Stimulated activated CD8-positive, alpha-beta memory T cell treated with anti-CD3 and anti-CD28 coated beads, Interleukin-7, amount 100 ng/mL, for 1 hour (primary cell): Measurements from ENCODE around the gene IRF3.

Experiments
- DNase-seq, 2 donors: peaks; one replicate each; pipeline ENCODE4 v3.0.0-alpha.2; 2020; ENCODE audit warnings: low read depth in 2 of 2

Gene IRF3

GRCh38 chr19:49669516-49669915 lies 3.9 kb upstream of the IRF3 start:
- no peak for DNase-seq

- no peak for DNase-seq
Observed at GRCh38 chr19:49667473-49667872, 1.8 kb upstream of the IRF3 start.

- no peak for DNase-seq
Observed at GRCh38 chr19:49666120-49666444, 425 bp upstream of the IRF3 start.

DNA sequence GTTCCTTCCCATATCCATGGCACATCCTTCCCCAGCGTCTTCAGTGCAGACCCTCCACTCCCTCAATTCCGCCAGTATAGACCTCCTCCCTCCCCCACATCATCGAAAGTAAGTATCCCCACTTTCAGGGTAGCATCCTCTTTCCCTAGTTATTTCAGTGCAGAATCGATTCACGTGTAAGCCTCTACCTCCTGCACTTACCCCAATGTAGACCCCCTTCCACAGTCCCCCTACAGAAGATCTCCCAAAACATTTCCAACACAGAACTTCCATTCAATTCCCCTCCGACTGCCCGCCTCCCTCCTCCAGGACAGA lies 664 bp downstream of the IRF3 start:
- DNase-seq: no peak

DNA sequence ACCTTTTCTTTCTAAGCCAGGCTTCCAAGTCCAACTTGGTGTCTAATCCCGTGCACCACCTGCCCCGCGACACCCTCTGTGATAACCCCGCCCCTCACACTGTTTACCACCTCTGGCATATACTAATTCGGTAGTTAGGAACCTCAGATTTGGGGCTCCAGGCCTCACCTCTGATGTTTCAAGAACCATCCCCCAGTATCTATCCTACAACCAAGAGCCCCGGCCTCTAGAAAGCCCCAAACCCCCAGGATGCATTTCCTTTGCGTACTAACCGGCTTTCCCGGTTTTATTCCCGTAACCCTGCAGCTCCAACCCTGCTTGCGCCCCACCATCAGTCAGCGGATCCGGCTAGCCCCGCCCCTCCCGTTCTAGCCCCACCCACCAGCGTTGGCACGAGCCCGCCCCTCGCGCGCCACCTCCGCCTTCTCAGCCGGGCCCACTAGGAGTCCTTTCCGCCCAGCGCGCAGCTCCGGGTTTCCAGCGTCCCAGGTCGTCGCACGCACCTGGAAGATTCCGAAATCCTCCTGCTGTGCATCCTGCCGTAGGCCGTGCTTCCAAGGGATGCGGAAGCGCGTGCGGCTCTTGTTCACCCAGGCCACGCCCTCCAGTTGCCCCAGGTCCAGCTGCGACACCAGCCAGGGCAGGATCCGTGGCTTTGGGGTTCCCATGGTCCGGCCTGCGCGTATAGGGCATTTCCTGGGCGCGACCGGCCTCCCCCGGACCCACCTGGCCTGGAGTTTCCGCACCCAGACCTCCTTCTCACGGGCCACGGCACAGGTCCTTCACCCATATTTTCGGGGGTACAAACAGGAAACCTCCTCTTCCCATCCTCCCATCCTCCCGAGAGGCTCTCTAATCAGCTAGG lies 1.3 kb downstream of the IRF3 start:
- peak; percentile 86 to 91 for DNase-seq

DNA sequence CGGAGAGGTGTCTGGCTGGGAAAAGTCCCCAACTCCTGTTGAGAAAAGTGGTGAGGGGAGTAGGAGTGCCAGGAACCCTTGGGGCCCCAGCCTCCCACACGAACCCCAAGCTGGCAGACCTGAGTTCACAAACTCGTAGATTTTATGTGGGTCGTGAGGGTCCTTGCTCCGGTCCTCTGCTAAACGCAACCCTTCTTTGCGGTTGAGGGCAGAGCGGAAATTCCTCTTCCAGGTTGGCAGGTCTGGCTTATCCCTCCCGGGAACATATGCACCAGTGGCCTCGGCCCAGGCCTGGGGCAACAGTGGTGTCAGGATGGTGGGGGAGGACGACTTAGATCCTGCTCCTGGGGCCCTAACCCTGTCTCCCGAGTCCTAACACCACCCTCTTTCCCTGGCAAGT lies 2.4 kb downstream of the IRF3 start:
- DNase-seq: no peak

DNA sequence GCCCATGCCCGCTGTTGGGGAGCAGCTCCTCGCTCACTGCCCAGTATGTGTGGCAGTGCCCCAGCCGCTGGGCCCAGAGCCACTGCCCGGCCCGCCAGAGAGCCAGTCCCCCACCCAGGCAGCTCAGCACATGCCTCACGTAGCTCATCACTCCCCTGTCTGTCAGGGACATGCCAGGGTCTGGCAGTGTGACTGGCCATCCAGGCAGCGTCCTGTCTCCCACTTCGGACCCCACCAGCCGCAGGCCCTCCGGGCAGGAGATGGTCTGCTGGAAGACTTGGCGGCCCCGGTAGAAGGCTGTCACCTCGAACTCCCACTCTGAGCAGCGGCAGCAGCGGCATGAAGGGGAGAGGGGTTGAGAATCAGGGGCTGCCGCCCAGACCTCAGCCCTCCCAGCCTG lies 3.6 kb downstream of the IRF3 start:
- DNase-seq: no peak

- DNase-seq: no peak
Observed at GRCh38 chr19:49660338-49660961, 5.2 kb downstream of the IRF3 start.

- no peak for DNase-seq
Observed at GRCh38 chr19:49658566-49659442, 6.9 kb downstream of the IRF3 start.

GRCh38 chr19:49658139-49658517 lies 7.5 kb downstream of the IRF3 start:
- DNase-seq: no peak

DNA sequence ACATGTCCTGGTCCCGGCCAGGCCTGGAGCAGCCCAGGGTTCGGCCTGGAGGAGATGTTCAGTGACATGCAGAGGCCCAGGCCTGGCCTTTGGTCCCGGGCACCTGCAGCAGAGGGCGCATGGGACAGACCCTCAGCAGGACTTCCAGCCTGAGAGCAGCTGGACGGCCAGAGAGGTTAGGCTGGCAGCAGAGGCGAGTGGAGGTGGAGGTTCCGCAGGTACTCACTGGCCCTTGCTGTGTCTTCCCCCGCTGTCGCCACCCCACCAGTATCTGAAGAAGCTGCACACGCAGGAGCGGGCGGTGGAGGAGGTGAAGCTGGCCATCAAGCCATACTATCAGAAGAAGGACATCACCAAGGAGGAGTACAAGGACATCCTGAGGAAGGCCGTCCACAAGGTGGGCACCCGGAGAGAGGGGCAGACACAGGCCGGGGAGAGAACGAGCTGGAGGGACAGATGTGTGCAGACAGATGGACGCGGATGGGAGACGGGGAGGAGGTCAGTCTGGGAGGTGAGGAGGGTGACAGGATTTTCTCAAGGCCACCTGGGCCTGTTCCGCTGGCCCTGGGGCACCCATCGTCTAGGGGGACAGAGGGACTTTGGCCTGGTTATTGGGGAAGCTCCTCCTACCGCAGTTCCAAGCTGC lies 8.0 kb downstream of the IRF3 start:
- DNase-seq: no peak

- DNase-seq: no peak
Observed at GRCh38 chr19:49656456-49657109, 9.1 kb downstream of the IRF3 start.

GRCh38 chr19:49655570-49656455 lies 9.8 kb downstream of the IRF3 start:
- no peak for DNase-seq

DNA sequence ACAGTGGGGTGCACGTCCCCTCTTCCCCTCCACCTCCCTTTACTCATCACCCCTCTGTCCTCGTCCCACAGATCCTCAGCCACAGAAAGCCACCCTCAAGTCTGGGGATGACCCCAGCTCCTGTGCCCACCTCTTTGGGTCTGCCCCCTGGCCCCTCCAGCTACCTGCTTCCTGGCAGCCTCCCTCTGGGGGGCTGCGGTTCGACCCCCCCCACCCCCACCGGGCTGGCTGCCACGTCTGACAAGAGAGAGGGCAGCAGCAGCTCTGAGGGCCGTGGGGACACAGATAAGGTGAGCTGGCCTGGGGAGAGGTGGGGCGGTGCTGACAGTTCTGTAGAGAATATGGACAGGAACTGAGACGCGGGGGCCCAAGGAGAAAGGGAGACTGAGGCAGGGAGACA lies 11.1 kb downstream of the IRF3 start:
- DNase-seq: no peak

GRCh38 chr19:49653466-49653806 lies 12.2 kb downstream of the IRF3 start:
- DNase-seq: no peak

DNA sequence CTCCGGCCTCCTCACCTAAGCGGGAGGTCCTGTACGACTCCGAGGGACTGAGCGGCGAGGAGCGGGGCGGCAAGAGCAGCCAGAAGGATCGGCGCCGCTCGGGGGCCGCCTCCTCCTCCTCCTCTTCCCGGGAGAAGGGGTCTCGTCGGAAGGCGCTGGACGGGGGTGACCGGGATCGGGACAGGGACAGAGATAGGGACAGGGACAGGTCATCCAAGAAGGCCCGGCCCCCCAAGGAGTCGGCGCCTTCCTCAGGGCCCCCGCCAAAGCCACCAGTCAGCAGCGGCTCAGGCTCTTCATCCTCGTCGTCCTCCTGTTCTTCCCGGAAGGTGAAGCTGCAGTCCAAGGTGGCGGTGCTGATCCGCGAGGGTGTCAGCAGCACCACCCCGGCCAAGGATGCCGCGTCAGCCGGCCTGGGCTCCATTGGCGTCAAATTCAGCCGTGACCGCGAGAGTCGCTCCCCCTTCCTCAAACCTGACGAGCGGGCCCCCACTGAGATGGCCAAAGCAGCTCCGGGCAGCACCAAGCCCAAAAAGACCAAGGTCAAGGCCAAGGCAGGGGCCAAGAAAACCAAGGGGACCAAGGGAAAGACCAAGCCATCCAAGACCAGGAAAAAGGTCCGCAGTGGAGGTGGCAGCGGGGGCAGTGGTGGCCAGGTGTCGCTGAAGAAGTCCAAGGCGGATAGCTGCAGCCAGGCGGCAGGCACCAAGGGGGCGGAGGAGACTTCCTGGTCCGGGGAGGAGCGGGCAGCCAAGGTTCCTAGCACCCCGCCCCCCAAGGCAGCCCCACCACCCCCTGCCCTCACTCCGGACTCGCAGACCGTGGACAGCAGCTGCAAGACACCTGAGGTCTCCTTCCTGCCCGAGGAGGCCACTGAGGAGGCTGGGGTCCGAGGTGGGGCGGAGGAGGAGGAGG lies 12.8 kb downstream of the IRF3 start:
- DNase-seq: no peak

DNA sequence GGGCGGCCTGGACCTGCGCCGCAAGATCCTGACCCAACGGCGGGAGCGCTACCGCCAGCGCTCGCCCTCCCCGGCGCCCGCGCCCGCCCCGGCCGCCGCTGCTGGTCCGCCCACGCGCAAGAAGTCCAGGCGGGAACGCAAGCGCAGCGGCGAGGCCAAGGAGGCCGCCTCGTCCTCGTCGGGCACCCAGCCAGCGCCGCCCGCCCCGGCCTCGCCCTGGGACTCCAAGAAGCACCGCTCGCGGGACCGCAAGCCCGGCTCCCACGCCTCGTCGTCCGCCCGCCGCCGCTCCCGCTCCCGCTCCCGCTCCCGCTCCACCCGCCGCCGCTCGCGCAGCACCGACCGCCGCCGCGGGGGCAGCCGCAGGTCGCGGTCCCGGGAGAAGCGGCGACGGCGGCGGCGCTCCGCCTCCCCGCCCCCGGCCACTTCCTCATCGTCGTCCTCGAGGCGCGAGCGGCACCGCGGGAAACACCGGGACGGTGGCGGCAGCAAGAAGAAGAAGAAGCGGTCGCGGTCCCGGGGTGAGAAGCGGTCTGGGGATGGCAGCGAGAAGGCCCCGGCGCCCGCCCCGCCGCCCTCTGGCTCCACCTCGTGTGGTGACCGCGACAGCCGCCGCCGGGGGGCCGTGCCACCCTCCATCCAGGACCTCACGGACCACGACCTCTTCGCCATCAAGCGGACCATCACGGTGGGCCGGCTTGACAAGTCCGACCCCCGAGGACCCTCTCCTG lies 13.7 kb downstream of the IRF3 start:
- DNase-seq: no peak

DNA sequence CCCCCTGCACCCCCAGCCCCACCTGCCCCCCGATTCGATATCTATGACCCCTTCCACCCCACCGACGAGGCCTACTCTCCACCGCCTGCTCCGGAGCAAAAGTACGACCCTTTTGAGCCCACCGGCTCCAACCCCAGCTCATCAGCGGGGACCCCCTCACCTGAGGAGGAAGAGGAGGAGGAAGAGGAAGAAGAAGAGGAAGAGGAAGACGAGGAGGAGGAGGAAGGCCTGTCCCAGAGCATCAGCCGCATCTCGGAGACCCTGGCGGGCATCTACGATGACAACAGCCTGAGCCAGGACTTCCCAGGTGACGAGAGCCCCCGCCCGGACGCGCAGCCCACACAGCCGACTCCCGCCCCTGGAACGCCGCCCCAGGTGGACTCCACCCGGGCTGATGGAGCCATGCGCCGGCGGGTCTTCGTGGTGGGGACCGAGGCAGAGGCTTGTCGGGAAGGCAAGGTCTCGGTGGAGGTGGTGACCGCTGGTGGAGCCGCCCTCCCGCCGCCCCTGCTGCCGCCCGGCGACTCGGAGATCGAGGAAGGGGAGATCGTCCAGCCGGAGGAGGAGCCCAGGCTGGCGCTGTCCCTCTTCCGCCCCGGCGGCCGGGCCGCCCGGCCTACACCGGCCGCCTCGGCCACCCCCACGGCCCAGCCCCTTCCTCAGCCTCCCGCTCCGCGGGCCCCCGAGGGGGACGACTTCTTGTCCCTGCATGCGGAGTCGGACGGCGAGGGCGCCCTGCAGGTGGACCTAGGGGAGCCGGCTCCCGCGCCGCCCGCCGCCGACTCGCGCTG lies 14.4 kb downstream of the IRF3 start:
- no peak for DNase-seq
